ENCODE results near the gene MIEF1.
"Not testable (repeated sequence)": the region's sequence is repeated elsewhere in the genome, so short reads cannot be mapped to it uniquely, and the experiment has no call there.

Gene MIEF1

DNA sequence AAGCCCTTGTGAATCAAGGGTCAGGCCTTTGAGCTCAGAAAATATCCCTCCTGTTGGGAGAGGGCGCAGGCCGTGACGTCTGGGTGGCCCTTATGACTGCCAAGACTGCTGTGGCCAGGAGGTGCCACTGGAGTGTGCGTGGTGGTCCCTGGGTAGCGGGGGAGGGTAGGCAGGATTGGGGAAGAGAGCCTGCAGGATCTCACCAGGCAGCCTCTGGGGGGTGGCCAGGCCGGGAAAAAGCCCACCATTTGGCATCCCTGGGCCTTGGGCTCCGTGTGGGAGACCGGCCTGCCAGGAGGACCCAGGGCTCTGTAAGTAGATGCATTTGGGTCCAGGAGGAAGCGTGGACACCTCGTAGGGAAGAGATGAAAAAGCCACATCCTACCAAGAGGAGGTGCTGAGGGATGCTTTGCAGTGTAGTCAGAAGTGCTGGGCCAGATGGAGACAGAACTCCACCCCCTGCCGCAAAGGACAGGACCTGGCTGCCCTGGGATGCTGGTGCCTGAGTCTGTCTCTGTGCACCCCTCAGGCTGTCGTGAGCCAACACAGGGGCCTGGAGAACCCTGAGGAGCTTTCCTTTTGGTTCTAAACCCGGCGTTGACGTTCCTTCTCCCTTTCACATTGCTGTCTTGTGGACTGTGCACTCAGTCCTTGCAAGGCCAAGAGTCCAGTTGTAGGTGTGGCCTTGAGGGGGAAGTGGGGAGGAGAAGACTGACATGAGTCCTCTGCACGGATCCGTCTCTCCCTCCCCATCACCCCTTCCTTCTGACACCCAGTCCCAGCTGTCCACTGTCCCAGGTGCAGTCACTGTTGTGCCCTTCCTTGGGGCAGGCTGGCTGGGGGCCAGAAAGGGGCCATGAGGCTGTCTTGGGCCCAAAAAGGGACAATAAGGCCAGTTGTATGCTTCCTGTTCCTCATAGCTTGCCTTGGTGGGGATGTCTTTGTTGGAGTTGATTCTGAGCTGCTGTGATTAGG is 12.7 kb upstream of the MIEF1 start:
- DNase-seq (ENCODE audit: low read depth), result no peak

DNA sequence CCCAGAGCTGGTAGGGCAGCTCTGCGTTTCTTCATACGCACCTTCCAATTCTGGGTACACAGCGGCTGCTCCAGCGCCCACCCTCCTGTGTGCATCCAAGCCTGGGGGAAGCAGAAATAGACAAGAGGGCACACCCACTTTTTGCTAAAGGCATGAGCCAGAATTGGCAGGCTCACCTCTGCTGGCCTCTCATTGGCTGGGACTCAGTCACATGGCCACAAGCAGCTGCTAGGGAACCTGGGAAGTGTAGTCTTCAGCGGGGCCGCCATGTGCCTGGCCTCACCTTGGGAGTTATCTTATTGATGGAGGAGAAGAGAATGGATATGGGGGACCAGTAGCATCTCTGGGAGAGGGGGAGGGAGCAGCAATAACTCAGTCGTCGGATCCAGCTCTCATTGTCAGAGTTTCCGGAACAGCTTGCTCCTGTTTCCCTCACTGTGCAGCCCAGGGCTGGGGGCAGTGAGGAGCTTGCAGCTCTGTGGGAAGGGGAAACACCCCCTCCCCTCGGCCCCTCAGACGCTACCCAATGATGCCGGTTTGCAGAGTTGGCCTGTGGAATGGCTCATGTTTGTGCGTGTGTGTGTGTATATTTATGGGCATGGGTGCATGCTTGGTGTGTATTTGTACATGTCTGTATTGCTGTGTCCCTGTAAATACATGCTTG is 11.8 kb upstream of the MIEF1 start:
- DNase-seq (ENCODE audit: low read depth), result no peak

DNA sequence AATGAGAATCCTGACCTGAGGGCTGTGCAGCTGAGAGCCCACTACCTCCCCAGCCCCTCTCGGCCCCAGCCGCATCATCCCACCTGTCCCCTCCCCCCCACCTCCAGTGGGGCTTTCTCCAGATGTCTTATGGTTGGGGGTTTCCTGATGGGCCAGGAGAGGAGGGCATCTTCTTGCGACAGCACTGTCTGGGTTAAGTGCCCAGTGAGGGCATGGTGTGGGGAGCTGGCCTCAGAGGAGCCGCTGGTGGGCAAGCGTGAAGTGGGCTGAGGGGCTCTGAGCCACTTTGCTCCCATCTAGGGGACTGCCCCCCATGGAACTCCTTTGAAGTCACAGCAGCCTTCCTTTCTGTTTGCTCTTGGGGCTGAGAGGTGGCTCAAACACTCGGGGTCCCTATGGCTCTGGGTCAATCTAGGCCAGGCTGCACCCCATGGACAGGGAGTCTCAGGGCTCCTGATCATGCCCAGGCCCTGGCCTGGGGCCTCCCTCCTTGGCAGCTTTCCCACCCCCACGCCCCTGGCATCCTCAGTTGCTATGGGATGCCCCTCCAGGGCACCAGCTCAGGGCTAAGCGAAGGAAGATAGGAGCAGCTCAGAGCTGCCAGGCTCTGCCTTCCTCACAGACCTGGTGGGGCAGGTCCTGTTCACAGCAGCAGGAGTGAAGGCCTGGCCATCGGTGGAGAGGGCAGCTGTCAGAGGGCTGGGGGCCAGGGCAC is 11.0 kb upstream of the MIEF1 start:
- no peak for DNase-seq (ENCODE audit: low read depth)

DNA sequence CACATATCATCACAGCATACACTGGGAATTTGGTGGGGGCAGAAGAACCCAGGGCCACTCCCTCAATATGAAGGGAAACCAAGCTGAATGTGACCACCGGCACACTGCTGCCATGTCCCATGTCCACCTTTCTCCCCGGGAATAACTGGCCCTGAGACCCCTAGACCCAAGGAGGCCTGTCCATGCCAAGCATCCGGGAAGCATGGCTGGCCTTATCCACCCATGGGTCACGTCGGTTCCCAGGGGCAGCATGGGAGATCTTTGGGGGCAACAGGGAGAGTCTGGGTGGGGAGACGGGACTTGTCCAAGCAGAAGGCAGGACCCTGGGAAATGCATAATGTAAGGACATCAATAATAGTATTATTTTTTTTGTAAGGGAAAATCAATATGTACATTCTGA is 10.4 kb upstream of the MIEF1 start:
- DNase-seq (ENCODE audit: low read depth), result no peak

DNA sequence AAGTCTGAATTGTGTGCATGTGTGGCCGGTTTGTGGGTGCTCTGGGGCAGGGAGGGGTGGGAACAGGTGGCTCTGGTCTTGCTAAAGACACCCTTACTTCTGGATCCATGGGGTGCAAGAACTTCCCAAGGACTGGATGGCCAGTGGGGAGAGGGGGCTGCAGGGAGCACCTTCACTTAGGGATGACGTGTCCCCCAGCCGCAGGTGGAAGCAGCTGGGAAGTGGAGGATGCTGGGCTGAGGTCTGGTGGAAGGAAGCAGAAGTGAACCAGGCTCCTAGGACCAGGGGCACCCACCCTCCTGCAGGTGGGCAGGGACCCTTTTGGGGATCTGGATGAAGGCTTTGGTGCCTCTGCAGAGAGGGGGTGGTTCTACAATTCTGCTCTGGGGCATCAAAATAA is 9.9 kb upstream of the MIEF1 start:
- no peak for DNase-seq (ENCODE audit: low read depth)

DNA sequence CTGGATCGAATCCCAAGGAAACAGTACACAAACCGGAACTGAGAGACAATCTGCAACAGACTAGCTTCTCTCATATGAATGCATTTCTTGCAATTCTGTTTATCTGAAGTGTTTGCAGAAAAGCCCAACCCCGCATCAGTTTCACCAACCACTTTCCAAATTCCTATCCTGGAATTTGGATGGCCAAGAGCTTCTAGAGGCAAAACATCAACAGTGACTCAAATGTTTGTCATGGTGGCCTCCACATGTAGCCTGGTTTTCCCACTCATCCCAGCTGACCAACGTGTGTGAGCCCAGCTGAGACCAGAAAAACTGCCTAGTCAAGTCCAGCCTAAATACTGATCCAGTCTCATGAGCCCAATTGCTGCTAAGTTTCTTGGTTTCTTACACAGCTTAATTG is 8.3 kb upstream of the MIEF1 start:
- DNase-seq (ENCODE audit: low read depth), result no peak

DNA sequence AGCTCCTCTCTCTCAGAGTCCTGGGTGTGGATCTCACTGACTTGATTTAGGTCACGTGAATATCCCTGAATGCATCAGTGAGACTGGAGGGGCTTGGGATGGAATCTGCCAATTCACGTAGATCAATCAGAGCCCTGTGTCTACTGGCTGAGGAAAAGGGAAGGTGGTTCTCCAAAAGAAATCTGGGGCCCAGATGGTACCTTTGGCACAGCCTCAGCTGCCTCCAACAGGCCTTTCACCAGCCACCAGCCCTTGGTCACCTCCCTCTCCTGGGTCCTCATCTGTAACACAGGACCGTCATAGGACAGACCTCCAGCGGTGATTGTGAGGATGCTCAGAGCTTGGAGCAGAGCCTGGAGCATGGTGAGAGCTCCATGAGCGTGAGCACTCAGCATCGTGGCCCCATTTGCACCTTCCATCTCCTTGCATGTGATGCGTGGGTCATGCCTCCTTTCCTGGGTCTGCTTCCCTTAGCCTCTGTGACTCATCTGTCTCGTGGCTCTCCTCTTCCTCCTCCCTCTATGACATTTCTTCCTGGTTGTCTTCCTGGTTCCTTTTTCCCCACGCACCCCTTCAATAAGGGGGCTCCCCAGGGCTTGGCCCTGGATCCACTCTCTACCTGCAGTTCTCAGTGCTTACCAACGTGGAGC is 7.5 kb upstream of the MIEF1 start:
- no peak for DNase-seq (ENCODE audit: low read depth)

DNA sequence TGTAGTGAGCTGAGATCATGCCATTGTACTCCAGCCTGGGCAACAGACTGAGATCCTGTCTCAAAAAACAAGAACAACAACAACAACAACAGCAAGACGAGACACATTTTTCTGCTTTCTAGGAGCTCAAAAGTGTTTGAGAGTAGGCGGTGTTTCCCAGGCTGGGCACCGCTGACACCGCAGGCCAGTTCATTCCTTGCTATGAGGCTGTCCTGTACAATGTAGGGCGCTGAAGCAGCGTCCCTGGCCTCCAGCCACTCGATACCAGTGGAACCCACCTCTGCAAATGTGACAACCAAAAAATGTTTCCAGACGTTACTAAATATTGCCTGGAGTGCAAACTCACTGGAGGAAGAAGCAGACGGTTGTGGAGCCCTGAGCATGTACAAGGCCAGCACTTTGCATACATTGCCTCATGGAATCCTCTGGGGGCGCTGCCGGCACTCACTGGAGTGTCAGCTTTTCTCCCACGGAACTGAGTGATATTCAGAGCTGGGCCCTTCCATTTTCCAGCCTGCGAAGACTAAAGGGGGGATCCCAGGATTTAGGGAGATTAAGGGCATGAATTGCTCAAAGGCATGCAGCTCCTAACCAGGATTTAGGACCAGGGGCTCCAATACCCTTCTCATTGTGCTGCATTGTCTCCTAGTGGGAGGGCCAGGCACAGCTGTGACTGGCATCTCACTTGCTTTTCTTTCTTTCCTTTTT is 5.8 kb upstream of the MIEF1 start:
- DNase-seq (ENCODE audit: low read depth), result no peak

DNA sequence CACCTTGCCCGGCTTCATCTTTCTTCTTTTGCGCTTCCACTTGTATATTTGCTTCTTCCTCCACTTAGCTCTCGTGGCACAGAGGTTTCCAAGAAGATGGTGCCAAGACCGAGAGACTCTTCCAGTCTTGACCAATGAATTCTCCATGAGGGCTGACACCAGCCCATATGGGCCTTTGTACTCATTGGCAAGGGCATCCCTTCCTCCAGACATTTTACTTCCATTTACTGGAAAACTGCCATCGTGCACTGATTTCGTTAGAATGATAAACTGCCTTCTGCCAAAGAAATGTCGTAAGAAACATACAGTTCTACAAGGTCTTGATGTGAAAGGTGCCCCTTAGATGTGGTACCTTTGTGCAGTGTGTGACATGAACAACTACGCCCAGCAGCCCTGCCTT is 4.7 kb upstream of the MIEF1 start:
- DNase-seq (ENCODE audit: low read depth), result no peak

DNA sequence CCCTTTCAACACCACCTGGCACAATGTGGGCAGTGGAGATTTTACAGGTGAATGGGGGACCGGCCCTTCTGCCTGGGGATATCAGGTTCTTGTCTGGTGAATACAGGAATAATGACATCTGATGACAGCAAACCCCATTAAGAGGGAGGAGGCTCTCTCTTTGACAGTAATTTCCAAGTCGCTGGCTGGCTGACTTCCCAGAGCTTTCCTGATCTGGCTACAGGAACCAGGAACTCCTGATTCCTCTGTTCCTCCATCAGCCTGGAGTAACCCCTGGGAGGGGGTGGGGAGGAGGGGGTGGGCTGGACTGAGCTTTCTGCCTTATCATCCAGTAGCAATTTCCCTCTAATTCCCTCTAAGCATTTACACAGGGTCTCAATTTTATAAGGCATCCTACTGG is 3.7 kb upstream of the MIEF1 start:
- DNase-seq (ENCODE audit: low read depth), result no peak

DNA sequence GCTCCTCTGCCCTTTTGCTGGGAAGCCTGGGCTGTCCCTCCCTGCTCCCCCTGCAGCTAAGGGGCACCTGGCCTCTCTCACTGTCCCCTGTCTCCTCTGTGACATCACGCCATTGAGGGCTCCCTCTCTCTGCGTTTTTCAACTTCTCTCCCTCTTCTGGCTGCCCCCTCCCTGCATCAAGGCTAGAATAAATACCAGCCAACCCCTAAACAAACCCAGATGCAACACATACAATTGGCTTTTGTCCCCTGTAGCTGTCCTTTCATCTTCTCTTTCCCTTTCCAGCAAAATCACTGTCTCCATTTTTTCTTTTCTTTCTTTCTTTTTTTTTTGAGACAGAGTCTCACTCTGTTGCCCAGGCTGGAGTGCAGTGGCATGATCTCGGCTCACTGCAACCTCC is 3.3 kb upstream of the MIEF1 start:
- DNase-seq (ENCODE audit: low read depth), result no peak

DNA sequence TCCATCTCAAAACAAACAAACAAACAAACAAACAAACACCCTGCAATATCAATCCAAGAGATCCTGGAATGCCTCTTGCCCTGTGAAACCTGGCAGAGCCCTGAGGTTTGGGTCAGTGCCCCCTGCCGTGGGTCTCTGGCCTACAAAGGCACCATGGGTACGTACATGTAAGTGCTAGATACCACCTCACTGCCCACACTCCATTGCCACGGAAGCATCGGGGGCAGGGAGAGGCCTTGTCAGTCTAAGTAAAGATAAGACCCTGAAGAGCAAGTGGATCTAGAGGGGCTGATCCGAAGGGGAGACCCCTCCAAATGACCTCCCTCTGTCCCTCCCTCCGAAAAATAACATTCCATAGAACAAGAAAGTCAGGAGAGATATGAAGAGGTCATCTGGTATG is 2.0 kb upstream of the MIEF1 start:
- no peak for DNase-seq (ENCODE audit: low read depth)

DNA sequence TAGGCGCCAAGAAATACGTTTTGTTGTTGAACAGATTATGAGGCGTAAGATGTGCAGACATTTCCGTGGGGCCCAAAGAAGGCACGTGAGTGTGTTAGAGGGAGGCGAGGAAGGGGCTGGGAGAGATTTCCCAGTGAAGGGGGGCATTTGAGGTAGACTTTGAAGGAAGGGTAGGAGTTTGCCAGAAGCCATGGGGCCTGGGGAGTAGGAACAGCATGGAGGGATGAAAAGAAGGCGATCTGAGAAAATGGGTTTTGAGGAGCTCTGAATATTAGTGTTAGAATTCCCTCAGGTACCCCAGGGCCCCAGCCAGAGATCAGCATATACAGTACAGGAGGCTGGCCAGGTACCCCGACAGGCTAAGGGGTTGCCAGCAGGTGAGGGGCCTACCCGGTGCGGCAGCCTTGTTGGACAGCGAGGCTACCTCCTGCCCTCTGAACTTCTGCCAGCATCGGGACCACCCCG is 414 bp upstream of the MIEF1 start:
- no peak for DNase-seq (ENCODE audit: low read depth)

DNA sequence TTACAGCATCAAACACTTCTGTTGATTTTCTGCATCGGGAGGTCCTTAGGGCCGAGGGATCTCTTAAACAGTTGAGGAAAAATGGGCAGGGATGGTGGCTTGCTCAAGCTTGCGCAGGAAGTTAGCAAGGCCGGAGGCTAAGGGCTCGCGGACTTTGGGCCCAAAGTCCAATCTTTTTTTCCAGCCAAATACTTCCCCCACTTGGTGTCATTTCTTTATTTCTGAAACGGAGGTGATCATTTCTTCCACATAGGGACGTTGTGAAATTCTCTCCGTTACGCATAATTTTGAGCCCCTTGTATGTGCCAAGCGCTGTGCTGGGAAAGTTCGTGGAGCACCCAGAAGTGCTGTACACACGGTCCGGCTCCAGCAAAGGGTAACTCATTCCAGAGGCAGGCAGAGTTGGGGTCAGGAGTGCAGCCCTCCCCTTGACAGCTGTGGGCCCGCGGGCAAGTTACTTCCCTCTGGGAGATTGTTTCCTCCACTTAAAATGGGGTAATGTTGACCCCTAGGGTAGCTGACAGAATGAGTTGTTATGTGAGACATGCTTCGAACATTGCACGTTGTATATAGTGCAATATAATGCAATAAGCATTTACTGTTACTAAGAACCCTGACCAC is 809 bp downstream of the MIEF1 start:
- DNase-seq (ENCODE audit: low read depth), result no peak

DNA sequence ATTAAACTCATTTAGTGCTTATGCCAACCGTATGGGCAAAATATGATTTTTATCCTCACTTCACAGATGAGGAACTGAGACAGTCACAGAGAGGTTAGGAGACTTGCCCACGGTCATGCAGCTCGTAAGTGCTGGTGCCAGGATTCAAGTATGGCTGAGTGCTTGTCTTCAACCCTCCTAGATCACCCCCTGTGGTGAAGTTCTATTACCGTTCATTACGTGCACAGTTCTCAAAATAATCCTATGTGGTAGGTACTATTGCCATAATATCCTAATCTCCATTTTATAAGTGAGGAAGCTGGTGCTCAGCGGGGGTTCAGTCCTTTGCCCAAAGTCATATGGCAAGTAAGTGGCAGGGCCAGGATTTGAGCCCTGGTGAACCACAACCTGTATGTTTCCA is 1.5 kb downstream of the MIEF1 start:
- DNase-seq (ENCODE audit: low read depth), result no peak

DNA sequence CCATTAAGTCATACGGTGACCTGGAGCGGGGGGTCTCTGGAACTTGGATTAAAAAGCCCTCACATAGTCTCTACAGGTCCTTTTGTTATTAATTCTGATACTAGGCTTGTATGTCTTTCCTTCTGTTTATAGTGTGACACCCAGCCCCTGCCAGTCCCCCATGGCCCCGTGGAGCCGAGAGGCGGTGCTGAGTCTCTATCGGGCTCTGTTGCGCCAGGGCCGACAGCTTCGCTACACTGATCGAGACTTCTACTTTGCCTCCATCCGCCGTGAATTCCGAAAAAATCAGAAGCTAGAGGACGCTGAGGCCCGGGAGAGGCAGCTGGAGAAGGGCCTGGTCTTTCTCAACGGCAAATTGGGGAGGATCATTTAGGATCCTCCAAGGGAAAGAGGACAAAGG is 2.0 kb downstream of the MIEF1 start:
- DNase-seq (ENCODE audit: low read depth), result no peak

DNA sequence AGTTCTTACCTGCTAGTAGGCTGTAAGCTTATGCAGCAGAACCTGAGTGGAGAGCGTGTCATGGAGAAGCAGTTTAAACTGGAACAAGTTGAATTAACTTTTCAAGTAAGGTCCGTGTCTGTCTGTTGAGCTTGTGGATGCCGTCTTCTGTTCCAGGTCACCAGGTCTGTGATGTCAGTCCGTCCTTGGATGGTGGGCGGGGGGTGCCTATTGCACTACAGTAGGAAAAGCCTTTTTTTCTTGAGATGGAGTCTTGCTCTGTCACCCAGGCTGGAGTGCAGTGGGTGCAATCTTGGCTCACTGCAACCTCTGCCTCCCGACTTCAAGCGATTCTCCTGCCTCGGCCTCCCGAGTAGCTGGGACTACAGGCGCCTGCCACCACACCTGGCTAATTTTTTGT is 4.9 kb downstream of the MIEF1 start:
- not testable (repeated sequence) for DNase-seq (ENCODE audit: low read depth)

DNA sequence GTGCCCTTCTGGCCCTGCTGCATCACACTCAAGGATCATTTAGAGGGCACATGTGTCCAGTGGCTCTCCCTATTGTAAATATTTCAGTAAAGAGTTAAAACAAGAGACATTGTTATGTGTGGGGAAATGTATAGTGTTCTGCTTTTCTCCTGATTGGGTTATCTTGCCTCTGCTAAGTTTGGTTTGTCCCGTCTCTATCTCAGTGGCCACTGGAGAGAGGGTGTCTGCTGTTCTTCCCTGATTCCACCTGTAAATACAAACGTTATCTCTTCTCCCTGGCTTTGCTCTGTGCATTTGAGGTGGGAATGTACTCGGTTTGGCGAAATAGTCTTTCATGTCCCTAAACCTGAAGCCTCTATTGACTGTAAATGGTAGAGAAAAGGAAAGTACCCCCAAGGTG is 6.3 kb downstream of the MIEF1 start:
- DNase-seq (ENCODE audit: low read depth), result no peak

DNA sequence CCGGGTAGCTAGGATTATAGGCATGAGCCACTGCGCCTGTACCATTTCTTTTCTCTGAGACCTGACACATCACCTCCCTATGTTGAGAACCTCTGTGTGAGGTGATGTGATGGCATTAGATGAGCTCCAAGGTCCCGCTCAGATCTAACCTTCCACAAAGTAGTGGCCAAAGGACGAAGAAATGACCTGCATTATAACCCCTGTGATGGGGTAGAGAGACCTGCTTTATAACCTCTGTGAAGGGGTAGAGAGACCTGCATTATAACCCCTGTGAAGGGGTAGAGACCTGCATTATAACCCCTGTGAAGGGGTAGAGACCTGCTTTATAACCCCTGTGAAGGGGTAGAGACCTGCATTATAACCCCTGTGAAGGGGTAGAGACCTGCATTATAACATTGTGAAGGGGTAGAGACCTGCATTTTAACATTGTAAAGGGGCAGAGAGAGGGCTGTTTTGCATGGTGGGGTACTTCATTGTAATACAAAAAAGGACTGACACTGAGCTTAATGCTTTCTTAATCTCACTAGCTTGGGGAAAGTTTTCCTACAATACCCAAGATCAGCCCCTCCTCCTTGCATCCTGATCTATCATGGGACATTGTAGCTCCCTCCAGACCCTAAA is 8.5 kb downstream of the MIEF1 start:
- DNase-seq (ENCODE audit: low read depth), result no peak

DNA sequence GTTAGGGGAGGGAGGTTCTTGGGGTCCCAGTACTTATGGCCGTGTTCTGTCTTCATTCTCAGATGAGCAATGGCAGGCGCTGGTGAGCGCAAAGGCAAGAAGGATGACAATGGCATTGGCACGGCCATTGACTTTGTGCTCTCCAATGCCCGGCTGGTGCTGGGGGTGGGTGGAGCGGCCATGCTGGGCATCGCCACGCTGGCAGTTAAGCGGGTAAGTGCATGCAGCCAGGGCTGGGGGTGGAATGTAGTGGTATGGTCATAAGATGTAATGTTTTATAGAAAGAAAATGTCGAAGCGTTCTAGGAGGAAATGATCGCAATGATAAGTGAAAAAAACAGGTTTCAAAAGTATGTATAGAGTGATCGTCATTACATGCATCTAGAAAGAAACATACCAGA is 9.1 kb downstream of the MIEF1 start:
- DNase-seq (ENCODE audit: low read depth), result no peak

DNA sequence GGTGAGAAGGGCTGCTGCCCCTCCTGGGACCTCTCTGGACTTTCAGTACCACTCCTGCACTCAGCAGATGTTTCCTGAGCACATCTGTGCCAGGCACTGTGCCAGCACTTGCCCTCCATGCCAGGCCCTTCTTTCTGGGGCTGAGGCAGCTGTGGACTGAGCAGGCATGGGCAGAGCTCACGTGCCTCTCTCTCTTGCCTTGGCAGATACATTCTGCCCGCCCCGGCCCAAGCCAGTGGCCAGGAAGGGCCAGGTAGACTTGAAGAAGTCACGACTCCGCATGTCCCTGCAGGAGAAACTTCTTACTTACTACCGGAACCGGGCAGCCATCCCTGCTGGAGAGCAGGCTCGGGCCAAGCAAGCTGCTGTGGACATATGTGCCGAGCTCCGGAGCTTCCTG is 9.9 kb downstream of the MIEF1 start:
- DNase-seq (ENCODE audit: low read depth), result no peak

Measured in non-pigmented ciliary epithelial cell (primary cell).